Measurements from ENCODE around the gene HAUS5. TPM values are rescaled to one million over a fixed set of nuclear protein-coding genes. Genes with fewer than 3 reads are reported as not detected.

Gene HAUS5
- total RNA-seq, 4 donors from 2014 or later = 7.9 to 17.8 (median 10.2) TPM

- no peak for TF ChIP-seq CTCF (IDR thresholded peaks at IDR 0.05)
- no peak for TF ChIP-seq POLR2A (IDR thresholded peaks at IDR 0.05)
- intact Hi-C loops (cut with DNase I) = loop anchor here (10.0 kb wide), 1 partner anchor 333 kb away; no protein-coding TSS in a partner anchor
- no peak for DNase-seq
- Histone ChIP-seq H3K4me1 (peaks cover 9 to 10% of the 10 kb centered on the region in 2 donors), H3K9me3 (no peaks in the 10 kb centered on the region), H3K27me3 (no peaks in the 10 kb centered on the region), H3K27ac (no peak overlapping the region), H3K4me3 (replicated peaks in 1 of 3) (no peak overlapping the region), H3K36me3 (no peaks in the 10 kb centered on the region)
- WGBS, 2 donors = 57 to 65% methylated on average over 2 of the region's 2 CpGs
Observed at GRCh38 chr19:35608251-35608650, 4.3 kb upstream of the HAUS5 start.

- no peaks in the 10 kb centered on the region for H3K27me3 ChIP-seq
- H3K4me1 ChIP-seq = peaks cover 9 to 10% of the 10 kb centered on the region in 2 donors
- intact Hi-C loops (cut with DNase I) = loop anchor here (10.0 kb wide), 2 partner anchors 255 to 335 kb away; partner anchors contain the start of gene FFAR3
- no peak for DNase-seq
- H3K9me3 ChIP-seq = no peaks in the 10 kb centered on the region
- TF ChIP-seq CTCF (IDR thresholded peaks at IDR 0.05) (no peak), POLR2A (IDR thresholded peaks at IDR 0.05) (no peak)
- no peak overlapping the region for H3K27ac ChIP-seq
- no peaks in the 10 kb centered on the region for H3K36me3 ChIP-seq
- no peak overlapping the region for H3K4me3 ChIP-seq (replicated peaks in 1 of 3)
- 80 to 89% methylated on average over 5 to 6 of the region's 6 CpGs for WGBS, 2 donors
Observed at GRCh38 chr19:35609851-35610353, 2.6 kb upstream of the HAUS5 start.

DNA sequence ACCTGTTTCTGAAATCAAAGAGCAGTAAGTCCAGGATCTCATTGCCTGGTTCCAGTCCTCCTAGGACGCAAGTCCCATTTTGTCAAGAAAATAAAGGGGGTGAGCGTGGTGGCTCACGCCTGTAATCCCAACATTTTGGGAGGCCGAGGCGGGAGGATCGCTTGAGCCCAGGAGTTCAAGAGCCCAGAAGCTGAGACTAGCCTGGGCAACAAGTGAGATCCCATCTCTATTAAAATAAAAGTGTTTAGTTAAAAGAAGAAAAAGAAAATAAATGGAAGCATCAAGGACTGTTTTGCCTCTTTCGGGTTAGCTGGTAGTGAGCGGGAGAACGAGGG lies 344 bp upstream of the HAUS5 start:
- WGBS, 2 donors = 32 to 34% methylated on average over 9 of the region's 9 CpGs
- no peaks in the 10 kb centered on the region for H3K36me3 ChIP-seq
- intact Hi-C loops (cut with DNase I) = loop anchor here (10.0 kb wide), 1 partner anchor 257 kb away; the partner anchor contains the start of gene FFAR3
- H3K4me3 ChIP-seq (replicated peaks in 1 of 3) = peak overlapping the region in 1 of 3 donors; percentile 55
- no peak for TF ChIP-seq POLR2A (IDR thresholded peaks at IDR 0.05)
- no peak for TF ChIP-seq CTCF (IDR thresholded peaks at IDR 0.05)
- H3K9me3 ChIP-seq = no peaks in the 10 kb centered on the region
- no peak for DNase-seq
- H3K27ac ChIP-seq = peak overlapping the region in 1 of 3 donors; percentile 3
- H3K27me3 ChIP-seq = no peaks in the 10 kb centered on the region
- peaks cover 9 to 10% of the 10 kb centered on the region in 2 donors for H3K4me1 ChIP-seq

DNA sequence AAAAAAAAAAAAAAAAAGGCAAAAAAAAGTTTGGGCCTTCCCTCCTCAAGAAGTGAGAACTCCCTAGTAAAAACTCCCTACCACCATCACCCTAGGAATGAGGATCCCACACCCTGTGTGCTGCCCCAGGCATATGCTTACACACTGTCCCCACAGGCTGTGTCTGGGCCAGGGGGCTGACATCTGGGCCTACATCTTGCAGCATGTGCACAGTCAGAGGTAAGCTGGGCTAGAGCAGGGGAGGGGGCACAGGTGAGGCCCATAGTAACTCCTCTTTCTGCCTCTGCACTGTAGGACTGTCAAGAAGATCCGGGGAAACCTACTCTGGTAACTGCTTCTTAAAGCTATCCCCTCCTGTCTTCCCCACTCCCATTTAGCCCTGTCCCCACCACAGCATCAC lies 1.0 kb downstream of the HAUS5 start:
- TF ChIP-seq CTCF (IDR thresholded peaks at IDR 0.05) = no peak
- no peak for TF ChIP-seq POLR2A (IDR thresholded peaks at IDR 0.05)
- 73 to 92% methylated on average over 1 of the region's 1 CpG for WGBS, 2 donors

GRCh38 chr19:35615036-35615435 lies 2.5 kb downstream of the HAUS5 start:
- Histone ChIP-seq H3K4me3 (replicated peaks in 1 of 3) (no peak overlapping the region), H3K36me3 (no peaks in the 10 kb centered on the region), H3K4me1 (peaks cover 9 to 10% of the 10 kb centered on the region in 2 donors), H3K27ac (no peak overlapping the region), H3K9me3 (no peaks in the 10 kb centered on the region), H3K27me3 (no peaks in the 10 kb centered on the region)
- intact Hi-C loops (cut with DNase I) = loop anchor here (10.0 kb wide), 1 partner anchor 260 kb away; the partner anchor contains the start of gene FFAR3
- WGBS, 2 donors = 84 to 98% methylated on average over 13 to 17 of the region's 17 CpGs
- TF ChIP-seq CTCF (IDR thresholded peaks at IDR 0.05) (no peak), POLR2A (IDR thresholded peaks at IDR 0.05) (no peak)
- DNase-seq = no peak

More for the DNA sequence above, 1.0 kb downstream of the HAUS5 start:
- H3K36me3 ChIP-seq = no peaks in the 10 kb centered on the region
- H3K4me3 ChIP-seq (replicated peaks in 1 of 3) = no peak overlapping the region
- H3K4me1 ChIP-seq = peaks cover 9 to 10% of the 10 kb centered on the region in 2 donors
- H3K27me3 ChIP-seq = no peaks in the 10 kb centered on the region
- H3K9me3 ChIP-seq = no peaks in the 10 kb centered on the region
- no peak for DNase-seq
- intact Hi-C loops (cut with DNase I) = loop anchor here (10.0 kb wide), 1 partner anchor 259 kb away; the partner anchor contains the start of gene FFAR3
- no peak overlapping the region for H3K27ac ChIP-seq

Measured in thyroid gland (tissue), 4 donors.